ENCODE results near the gene NECTIN3. TPM values are rescaled to one million over a fixed set of nuclear protein-coding genes. Genes with fewer than 3 reads are reported as not detected.

The NECTIN3 gene
- total RNA-seq, 1 experiment from 2014 or later = 53.7 TPM

DNA sequence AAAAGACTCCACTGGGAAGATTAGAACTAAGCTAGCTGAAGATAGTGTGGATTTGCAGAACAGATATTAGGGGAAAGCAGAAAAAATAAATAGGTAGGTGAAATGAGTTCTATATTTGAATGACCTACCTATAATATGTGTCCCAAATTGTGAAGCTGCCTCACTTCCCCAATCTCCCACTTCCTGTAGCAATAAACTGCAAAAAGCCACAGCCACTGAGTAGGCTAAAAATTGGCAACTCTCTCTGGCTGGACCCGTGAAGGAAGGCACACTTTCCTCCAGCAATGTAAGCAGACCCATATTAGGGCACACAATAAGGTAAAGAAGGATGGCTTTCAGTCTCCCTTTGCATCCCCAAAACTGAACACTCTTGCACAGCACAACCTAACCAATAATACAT lies 43.7 kb upstream of the NECTIN3 start:
- Histone ChIP-seq H2BK12ac (ENCODE audit: insufficient read length, low read depth, low read length) (no peak overlapping the region), H3K27me3 (ENCODE audit: insufficient read depth, low read length) (no peaks in the 10 kb centered on the region), H3K18ac (ENCODE audit: insufficient read length, low read depth, low read length) (no peak overlapping the region), H3K23ac (ENCODE audit: insufficient read length, low read depth, low read length) (no peak overlapping the region), H3K4ac (ENCODE audit: low read depth, low read length) (no peak overlapping the region), H3K4me1 (ENCODE audit: insufficient read depth, low read length) (no peaks in the 10 kb centered on the region), H3K56ac (ENCODE audit: insufficient read length, low read depth, low read length) (no peak overlapping the region), H3T11ph (ENCODE audit: low read length) (no peak overlapping the region), H4K20me1 (ENCODE audit: control insufficient read depth, insufficient read depth, insufficient read length) (no peaks in the 10 kb centered on the region), H4K5ac (ENCODE audit: insufficient read length, low read depth, low read length) (no peak overlapping the region), H3K9me3 (ENCODE audit: control insufficient read depth, low read depth, low read length) (no peaks in the 10 kb centered on the region), H2AK5ac (ENCODE audit: insufficient read length, low read length) (no peak overlapping the region), H3K79me1 (ENCODE audit: insufficient read depth, low read depth, low read length, poor library complexity, severe bottlenecking) (no peaks in the 10 kb centered on the region), H2AFZ (ENCODE audit: low read length) (no peak overlapping the region), H2BK20ac (ENCODE audit: low read depth, low read length, poor library complexity, severe bottlenecking) (no peak overlapping the region), H4K8ac (replicated peaks; ENCODE audit: insufficient read length, low read depth, low read length) (peak overlapping the region; percentile 16), H2BK5ac (ENCODE audit: insufficient read length, low read length) (no peak overlapping the region), H3K27ac (ENCODE audit: insufficient read length, low read depth, low read length) (no peak overlapping the region), H3K4me2 (ENCODE audit: insufficient read depth, insufficient read length, low read length) (no peak overlapping the region), H2BK120ac (ENCODE audit: low read depth, low read length, poor library complexity, severe bottlenecking) (no peak overlapping the region), H2BK15ac (ENCODE audit: low read depth, low read length) (no peak overlapping the region), H4K91ac (ENCODE audit: insufficient read length, low read depth, low read length) (no peak overlapping the region), H3K79me2 (ENCODE audit: insufficient read depth, low read length) (no peaks in the 10 kb centered on the region), H3K14ac (ENCODE audit: insufficient read depth, low read length) (no peak overlapping the region), H3K23me2 (ENCODE audit: insufficient read length, low read depth, low read length, poor library complexity, severe bottlenecking) (no peaks in the 10 kb centered on the region), H3K9ac (ENCODE audit: extremely low read depth, insufficient read length, low read length) (no peak overlapping the region)
- WGBS (ENCODE audit: extremely low coverage, insufficient read length, low lambda C conversion rate) = no CpG with 5 or more reads among the region's 1 CpG
- Mint-ChIP-seq H3K27ac (no peak overlapping the region), H3K27me3 (ENCODE audit: low read depth) (no peaks in the 10 kb centered on the region), H3K9me3 (peaks cover 0 to 2% of the 10 kb centered on the region in 2 experiments; a peak in 1 of 5 replicates), H3K36me3 (ENCODE audit: insufficient read depth in 1 of 3, low read depth in 3 of 3) (no peaks in the 10 kb centered on the region), H3K4me1 (0 out of 4 replicates have a peak, but pooled peaks cover 0 to 2% of the 10 kb centered on the region in 2 experiments), H3K4me3 (no peak overlapping the region)
- DNase-seq = no peak
- no peak for TF ChIP-seq CTCF (conservative IDR thresholded peaks at IDR 0.05)
